GM19328 (cell line): Measurements from ENCODE around the gene AXDND1.

ENCODE experiments used
- ATAC-seq: cut with Tn5 transposase; IDR thresholded peaks from one replicate; pipeline ENCODE4 v1.9.1; 2021; ENCODE audit warnings: mild to moderate bottlenecking, moderate library complexity; ENCODE audit not compliant: unreplicated experiment

Gene AXDND1

DNA sequence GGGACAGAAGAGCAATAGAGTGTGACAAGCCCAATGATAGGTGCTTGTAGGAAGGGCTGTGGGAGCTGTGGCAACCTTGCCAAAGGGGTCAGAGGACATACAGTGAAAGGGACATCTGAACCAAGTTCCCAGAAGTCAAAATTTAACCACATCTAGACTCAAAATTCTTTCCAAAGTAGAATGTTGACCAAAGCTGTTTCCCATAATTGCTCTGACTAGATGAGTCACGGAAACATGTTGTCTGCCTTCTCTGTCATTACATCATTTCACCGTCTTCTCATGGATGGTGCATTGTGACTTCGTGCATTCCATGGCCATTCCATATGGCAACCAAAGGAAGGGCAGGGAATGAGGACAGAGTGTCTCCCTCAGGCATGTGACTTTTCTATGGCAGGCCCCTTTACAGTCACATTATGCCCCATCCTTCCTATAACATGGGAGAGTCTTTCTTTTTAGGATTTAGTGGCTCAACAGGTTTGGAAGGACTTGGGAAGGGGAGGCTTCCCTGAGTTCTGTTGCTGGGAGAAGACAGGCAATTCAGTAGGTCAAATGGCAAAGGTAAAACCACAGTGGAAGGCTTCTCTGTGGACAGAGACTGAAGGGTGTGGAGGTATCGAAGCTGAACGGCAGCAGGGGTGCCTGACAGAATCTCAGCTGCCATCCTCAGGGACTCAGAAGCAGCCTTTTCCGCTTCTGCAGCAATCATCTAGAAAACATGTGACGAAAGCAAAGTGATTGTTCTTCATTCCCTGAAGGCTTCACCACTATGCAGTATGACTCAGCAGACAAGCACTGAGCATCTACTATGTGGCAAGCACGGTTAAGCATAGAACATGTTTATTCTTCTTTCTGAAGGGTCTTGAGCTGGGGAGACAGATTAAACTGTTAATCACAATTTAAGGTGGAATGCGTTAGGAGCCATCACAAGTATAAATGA lies 185.2 kb downstream of the AXDND1 start:
- ATAC-seq: no peak

DNA sequence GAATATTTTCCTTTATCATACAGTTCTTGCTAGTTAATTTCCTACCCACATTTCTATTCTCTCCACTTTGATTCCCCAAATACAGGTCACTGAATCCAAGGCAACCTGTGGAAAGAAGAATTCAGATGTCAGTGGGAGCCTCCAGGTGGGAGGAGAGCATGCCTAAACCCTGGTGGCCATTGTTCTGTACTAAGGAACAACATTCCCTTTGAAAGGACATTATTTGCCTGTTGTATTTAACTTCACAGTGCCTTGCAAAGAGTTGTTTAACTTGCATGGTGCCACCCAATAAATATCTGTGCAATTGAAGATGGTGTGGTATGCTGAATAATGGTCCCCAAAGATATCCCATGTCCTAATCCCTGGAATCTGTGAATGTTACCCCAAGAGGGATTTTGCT lies 188.7 kb downstream of the AXDND1 start:
- no peak for ATAC-seq

DNA sequence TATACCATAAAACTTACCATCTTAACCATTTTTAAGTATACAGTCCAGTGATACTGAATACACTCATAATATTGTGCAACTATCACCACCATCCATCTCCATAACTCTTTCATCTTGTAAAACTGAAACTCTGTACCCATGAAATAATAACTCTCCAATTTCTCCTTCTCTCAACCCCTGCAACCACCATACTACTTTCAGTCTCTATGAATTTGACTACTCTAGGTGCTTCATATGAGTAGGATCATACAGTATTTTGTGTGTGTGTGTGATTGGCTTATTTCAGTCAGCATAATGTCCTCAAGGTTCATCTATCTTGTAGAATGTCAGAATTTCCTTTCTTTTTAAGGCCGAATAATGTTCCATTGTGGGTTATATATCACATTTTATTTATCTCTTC lies 192.3 kb downstream of the AXDND1 start:
- ATAC-seq: no peak

GRCh38 chr1:179575497-179576314 lies 209.9 kb downstream of the AXDND1 start, which contains the start of gene NPHS2:
Gene NPHS2 (minus strand): TSS chr1:179575948. CDS start chr1:179575864, 84 bp downstream.
- no peak for ATAC-seq

GRCh38 chr1:179576509-179576908 lies 210.7 kb downstream of the AXDND1 start:
- no peak for ATAC-seq

DNA sequence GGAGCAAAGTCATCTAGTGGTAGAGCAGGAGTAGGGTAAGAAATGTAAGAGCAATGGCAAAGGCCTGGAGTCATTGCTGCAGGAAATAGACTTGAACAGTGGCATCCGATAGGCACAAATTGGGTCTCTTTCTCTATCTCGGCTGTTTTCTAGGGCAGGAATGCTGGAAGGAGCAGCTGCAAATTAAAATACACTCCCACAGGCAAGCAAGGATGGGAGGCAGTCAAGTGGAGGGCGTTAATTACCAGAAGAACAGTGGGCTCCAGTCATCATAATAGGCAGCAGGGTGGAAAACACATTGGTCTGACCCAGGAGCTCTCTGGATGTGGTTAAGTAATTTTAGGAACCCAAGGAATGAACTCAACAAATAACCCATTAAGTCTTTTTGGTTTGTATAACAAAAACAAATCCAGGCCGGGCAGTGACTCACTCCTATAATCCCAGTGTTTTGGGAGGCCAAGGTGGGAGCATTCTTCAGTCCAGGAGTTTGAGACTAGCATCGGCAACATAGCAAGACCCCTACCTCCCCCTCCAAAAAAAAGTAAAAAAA lies 218.1 kb downstream of the AXDND1 start:
- no peak for ATAC-seq

DNA sequence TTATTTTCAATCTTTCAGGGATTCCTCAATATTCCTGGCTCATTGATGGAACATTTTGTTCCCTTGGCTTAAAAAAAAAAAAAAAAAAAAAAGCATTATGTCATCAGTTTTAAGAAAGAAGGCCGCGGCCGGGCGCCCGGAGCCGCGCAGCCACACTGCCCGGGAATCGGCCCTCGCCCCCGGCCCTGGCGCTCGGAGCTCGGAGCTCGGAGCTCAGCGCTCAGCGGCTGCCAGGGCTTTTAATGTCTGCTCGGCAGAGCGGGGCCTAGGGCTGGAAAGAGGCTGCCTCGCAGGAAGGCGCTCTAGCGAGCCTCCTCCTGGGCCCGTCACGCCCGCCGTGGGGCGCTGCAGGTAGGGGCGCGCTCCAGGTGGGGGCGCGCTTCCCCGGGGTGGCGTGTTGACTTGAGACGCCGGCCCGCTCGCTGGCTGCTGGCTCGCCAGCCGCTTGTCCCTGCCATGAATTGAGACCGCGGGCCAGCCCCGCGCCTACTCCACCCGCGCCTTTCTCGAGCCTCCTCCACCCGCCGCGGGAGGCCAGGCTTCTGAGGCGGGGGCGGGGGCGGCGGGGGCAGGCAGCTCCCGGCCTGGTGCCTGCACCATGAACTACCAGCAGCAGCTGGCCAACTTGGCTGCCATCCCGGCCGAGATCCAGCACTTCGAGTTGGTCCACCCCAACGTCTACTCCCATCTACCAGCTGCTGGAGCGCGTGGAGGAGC lies 220.5 kb downstream of the AXDND1 start:
- no peak for ATAC-seq

GRCh38 chr1:179587336-179587735 lies 221.6 kb downstream of the AXDND1 start:
- no peak for ATAC-seq

GRCh38 chr1:179588425-179589024 lies 222.8 kb downstream of the AXDND1 start:
- no peak for ATAC-seq

DNA sequence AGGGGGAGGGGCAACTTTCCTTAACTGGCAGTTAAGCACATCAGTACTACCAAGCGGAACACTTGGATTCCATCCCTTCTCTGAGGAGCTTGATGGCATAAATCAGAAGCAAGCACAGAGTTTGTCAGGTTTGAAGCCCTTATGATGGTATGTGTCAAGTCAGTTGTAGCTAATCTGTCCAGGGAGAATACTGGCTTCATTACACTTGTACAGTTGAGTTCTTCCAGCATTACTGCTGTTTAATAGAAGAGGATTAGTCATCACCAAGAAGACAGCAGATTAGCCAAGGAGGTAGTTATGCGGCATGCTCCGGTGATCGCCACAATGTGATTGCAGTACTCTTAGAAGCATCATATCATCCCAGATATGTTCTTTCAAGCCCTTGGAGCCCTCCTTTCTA lies 223.7 kb downstream of the AXDND1 start:
- no peak for ATAC-seq

DNA sequence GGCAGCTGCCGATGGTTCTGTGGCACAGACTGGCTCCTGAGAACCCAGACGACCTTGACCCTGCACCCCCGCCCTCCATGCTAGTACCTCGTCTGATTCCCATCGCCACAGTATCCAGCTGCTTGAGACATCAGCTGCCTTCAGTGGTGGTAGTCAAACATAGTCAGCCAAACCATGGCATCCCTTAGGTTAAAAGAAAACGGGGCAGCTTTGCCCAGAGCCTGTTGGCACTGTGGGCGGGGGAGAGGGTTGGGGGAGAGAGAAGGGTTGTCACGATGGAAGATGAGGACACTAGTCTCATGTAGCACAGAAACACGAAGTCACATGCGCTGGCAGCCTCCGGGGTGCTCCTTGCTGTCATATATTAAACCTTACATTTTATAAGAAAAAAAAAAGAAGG lies 224.9 kb downstream of the AXDND1 start:
- ATAC-seq: no peak

DNA sequence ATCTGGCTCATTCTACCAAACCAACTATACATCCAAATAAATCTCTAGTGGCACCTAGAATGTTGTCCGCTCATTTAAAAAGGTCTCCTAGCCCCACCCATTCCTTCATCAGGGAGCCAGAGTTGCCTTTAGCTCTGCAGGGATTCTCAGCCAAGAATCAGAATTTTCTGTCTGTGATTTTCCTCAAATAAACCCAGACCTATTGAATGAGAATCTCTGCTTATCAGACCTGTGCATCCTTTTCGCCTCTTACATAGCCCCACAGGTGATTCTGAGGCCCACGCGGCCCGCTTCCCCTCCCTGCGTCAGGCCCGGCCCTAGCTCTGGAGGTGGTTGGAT lies 225.5 kb downstream of the AXDND1 start:
- ATAC-seq: no peak

GRCh38 chr1:179591592-179592580 lies 226.1 kb downstream of the AXDND1 start, which contains the start of gene TDRD5:
Gene TDRD5 (plus strand): TSS chr1:179591832. CDS start chr1:179592616, 784 bp downstream.
- no peak for ATAC-seq

GRCh38 chr1:179598631-179599030 lies 232.9 kb downstream of the AXDND1 start:
- no peak for ATAC-seq

DNA sequence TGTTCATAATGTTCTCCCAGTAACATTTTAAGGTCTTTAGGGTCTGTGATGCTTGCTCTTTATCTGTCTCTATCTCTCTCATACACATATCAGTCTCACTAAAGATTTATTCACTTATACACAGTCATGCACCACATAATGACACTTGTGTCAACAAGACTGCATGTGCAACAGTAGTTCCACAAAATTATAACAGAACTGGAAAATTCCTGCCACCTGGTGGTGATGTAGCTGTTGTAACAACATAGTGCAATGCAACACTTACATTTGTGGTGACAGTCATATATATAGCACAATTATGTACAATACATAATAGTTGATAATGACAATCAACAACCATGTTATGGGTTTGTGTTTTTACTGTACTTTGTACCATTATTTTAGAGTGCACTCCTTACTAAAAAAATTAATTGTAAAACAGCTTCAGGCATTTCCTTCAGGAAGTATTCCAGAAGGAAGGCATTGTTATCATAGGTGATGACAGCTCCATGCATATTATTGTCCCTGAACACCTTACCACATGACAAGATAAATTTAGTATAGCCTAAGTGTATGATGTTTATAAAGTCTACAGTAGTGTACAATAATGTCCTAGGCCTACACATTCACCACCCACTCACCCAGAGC lies 234.0 kb downstream of the AXDND1 start:
- no peak for ATAC-seq

- ATAC-seq: no peak
These were observed 235.3 kb downstream of the AXDND1 start for GRCh38 chr1:179601093-179601492.
